WTC11 (cell line): ENCODE data around the gene XRCC1. TPM values are rescaled to one million over a fixed set of nuclear protein-coding genes. Genes with fewer than 3 reads are reported as not detected.

Source experiments
- ATAC-seq: fragments of 200-7000 bp; cut with Tn5 transposase; 2 replicates; pipeline ENCODE4 v1.10.0; 2021; ENCODE audit warnings: mild to moderate bottlenecking, moderate library complexity
- CTCF ChIA-PET: fragments of 300-600 bp; sonication (Branson Sonifier 250); formaldehyde crosslinking; loops from one replicate; lab custom pipeline; 2021; ENCODE audit warnings: antibody characterized with exemption; lab: Charles Lee
- POLR2A ChIA-PET: fragments of 350-600 bp; sonication (Branson Sonifier 250); formaldehyde crosslinking; loops from one replicate; lab custom pipeline; 2021; ENCODE audit warnings: antibody characterized with exemption; lab: Charles Lee
- DNase-seq: peaks from one replicate; pipeline ENCODE4 v3.0.0; 2021; ENCODE audit warnings: low spot score
- H3K27ac Mint-ChIP-seq: 2 replicates; pipeline ENCODE4 v1.8.0; 2021; ENCODE audit warnings: mixed read lengths
- H3K27me3 Mint-ChIP-seq: 2 replicates; pipeline ENCODE4 v1.8.0; 2021; ENCODE audit warnings: low read depth, mild to moderate bottlenecking, moderate library complexity, mixed read lengths
- H3K36me3 Mint-ChIP-seq: 2 replicates; pipeline ENCODE4 v1.8.0; 2021; ENCODE audit warnings: mixed read lengths
- H3K4me1 Mint-ChIP-seq: 2 replicates; pipeline ENCODE4 v1.8.0; 2022; ENCODE audit warnings: mixed read lengths
- H3K4me3 Mint-ChIP-seq: 2 replicates; pipeline ENCODE4 v1.8.0; 2021; ENCODE audit warnings: mild to moderate bottlenecking, moderate library complexity, mixed read lengths
- H3K9me3 Mint-ChIP-seq: 2 replicates; pipeline ENCODE4 v1.8.0; 2021; ENCODE audit warnings: mixed read lengths
- CREM ChIP-seq: sonication (generic); formaldehyde crosslinking; IDR thresholded peaks from 2 replicates; pipeline ENCODE4 v1.8.1; 2022; ENCODE audit warnings: mild to moderate bottlenecking, missing genetic modification reagents, moderate library complexity
- ESRRA ChIP-seq: sonication (generic); formaldehyde crosslinking; IDR thresholded peaks from 2 replicates; pipeline ENCODE4 v1.8.1; 2022; ENCODE audit warnings: mild to moderate bottlenecking, missing genetic modification reagents, borderline replicate concordance
- FOXK1 ChIP-seq: sonication (generic); formaldehyde crosslinking; IDR thresholded peaks from 2 replicates; pipeline ENCODE4 v1.8.0; 2022; ENCODE audit warnings: mild to moderate bottlenecking, moderate library complexity, missing genetic modification reagents
- JUN ChIP-seq: sonication (generic); formaldehyde crosslinking; IDR thresholded peaks from 2 replicates; pipeline ENCODE4 v1.8.0; 2023; ENCODE audit warnings: mild to moderate bottlenecking, missing genetic modification reagents
- SP1 ChIP-seq: sonication (generic); formaldehyde crosslinking; conservative IDR thresholded peaks from 2 replicates; pipeline ENCODE4 v1.8.1; 2022; ENCODE audit warnings: missing genetic modification reagents
- TEAD1 ChIP-seq: sonication (generic); formaldehyde crosslinking; IDR thresholded peaks from 2 replicates; pipeline ENCODE4 v1.8.0; 2022; ENCODE audit warnings: mild to moderate bottlenecking, missing genetic modification reagents
- TEAD4 ChIP-seq: sonication (generic); formaldehyde crosslinking; IDR thresholded peaks from 2 replicates; pipeline ENCODE4 v1.8.0; 2022; ENCODE audit warnings: mild to moderate bottlenecking, missing genetic modification reagents
- TP53 ChIP-seq: sonication (generic); formaldehyde crosslinking; IDR thresholded peaks from 2 replicates; pipeline ENCODE4 v1.8.1; 2023; ENCODE audit warnings: mild to moderate bottlenecking, missing genetic modification reagents
- ZNF263 ChIP-seq: sonication (generic); formaldehyde crosslinking; IDR thresholded peaks from 2 replicates; pipeline ENCODE4 v1.8.1; 2022; ENCODE audit warnings: low read depth, mild to moderate bottlenecking, moderate library complexity, missing genetic modification reagents
- total RNA-seq: library from RNA; stranded (reverse); gene quantifications from 3 replicates; pipeline ENCODE4 v1.2.3, GENCODE V29; 2021
- TF ChIP-seq, protein P1 (sequence below): sonication (generic); formaldehyde crosslinking; IDR thresholded peaks from 2 replicates; pipeline ENCODE4 v1.8.0; 2022; ENCODE audit warnings: missing genetic modification reagents
- TF ChIP-seq, protein P2 (sequence below): fragments of 200-600 bp; IDR thresholded peaks from 2 replicates; pipeline ENCODE4 v1.8.0; 2022; ENCODE audit warnings: antibody characterized with exemption
- TF ChIP-seq, protein P3 (sequence below): fragments of 250-450 bp; sonication (Bioruptor Pico); IDR thresholded peaks from 2 replicates; pipeline ENCODE4 v2.1.2; 2022; ENCODE audit warnings: mild to moderate bottlenecking, moderate library complexity
- TF ChIP-seq, protein P4 (sequence below): sonication (generic); formaldehyde crosslinking; IDR thresholded peaks from 2 replicates; pipeline ENCODE4 v1.8.1; 2022; ENCODE audit warnings: mild to moderate bottlenecking, moderate library complexity, missing genetic modification reagents
- TF ChIP-seq, protein P5 (sequence below): sonication (generic); formaldehyde crosslinking; IDR thresholded peaks from 2 replicates; pipeline ENCODE4 v1.8.0; 2022; ENCODE audit warnings: mild to moderate bottlenecking, missing genetic modification reagents
- TF ChIP-seq, protein P6 (sequence below): fragments of 250-450 bp; sonication (Bioruptor Pico); IDR thresholded peaks from 2 replicates; pipeline ENCODE4 v1.9.0; 2021; ENCODE audit warnings: mild to moderate bottlenecking
- TF ChIP-seq, protein P7 (sequence below): fragments of 250-450 bp; sonication (Bioruptor Pico); IDR thresholded peaks from 2 replicates; pipeline ENCODE4 v1.9.0; 2021; ENCODE audit warnings: mild to moderate bottlenecking

Gene XRCC1
- total RNA-seq, 1 experiment from 2014 or later: 48.3 TPM

DNA sequence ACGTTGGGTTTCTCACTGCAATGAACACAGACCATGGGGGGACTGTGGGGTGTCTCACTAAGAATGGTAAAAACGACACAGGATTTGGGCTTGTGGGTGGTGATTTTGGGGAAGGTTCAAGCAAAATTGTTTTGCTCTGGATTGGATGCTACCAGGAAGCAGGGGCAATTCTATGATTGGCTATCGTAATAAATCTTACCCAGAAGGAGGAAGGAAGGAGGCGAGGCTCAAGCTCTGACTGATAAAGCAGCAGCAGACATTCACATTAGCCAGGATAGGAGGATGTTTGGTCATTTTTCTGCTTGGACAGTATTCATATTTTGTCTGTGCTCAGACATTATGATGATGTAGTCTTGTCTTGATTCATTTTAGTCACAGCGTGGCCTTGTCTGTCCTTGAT lies 22.5 kb upstream of the XRCC1 start (continued):
- TF ChIP-seq, protein P1, sequence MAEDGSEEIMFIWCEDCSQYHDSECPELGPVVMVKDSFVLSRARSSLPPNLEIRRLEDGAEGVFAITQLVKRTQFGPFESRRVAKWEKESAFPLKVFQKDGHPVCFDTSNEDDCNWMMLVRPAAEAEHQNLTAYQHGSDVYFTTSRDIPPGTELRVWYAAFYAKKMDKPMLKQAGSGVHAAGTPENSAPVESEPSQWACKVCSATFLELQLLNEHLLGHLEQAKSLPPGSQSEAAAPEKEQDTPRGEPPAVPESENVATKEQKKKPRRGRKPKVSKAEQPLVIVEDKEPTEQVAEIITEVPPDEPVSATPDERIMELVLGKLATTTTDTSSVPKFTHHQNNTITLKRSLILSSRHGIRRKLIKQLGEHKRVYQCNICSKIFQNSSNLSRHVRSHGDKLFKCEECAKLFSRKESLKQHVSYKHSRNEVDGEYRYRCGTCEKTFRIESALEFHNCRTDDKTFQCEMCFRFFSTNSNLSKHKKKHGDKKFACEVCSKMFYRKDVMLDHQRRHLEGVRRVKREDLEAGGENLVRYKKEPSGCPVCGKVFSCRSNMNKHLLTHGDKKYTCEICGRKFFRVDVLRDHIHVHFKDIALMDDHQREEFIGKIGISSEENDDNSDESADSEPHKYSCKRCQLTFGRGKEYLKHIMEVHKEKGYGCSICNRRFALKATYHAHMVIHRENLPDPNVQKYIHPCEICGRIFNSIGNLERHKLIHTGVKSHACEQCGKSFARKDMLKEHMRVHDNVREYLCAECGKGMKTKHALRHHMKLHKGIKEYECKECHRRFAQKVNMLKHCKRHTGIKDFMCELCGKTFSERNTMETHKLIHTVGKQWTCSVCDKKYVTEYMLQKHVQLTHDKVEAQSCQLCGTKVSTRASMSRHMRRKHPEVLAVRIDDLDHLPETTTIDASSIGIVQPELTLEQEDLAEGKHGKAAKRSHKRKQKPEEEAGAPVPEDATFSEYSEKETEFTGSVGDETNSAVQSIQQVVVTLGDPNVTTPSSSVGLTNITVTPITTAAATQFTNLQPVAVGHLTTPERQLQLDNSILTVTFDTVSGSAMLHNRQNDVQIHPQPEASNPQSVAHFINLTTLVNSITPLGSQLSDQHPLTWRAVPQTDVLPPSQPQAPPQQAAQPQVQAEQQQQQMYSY (CRISPR knock-in tag): no peak
- no peak for TF ChIP-seq CREM (CRISPR knock-in tag)
- no peak for TF ChIP-seq TEAD4 (CRISPR knock-in tag)
- TF ChIP-seq TEAD1: no peak
- TF ChIP-seq, all 79 proteins: peak for 0

DNA sequence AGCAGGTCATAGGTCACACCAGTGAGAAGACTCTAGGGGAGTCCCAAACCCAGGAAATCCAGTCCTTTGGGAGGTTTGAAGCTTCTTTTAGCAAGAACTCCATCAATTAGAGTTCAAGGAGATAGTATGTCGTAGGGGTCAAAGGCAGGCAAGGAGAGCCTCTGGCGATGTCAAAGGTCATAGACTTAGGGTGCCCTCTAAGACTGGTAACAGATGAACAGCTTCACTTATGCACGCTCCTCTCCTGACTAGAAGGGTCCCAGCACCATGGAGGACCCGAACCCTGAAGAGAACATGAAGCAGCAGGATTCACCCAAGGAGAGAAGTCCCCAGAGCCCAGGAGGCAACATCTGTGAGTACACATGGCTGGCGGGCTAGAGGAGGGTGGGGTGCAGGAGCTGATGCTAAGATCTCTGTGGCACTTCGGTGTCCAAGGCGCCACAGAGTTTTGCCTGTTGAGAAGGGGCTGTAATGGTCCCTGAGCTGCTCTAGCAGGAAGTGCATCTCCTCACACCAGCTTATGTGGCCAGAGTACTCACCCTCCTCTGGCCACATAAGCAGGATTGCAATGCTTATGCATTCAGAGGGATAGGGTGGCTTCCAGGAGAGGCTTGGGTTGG lies 21.6 kb upstream of the XRCC1 start:
- DNase-seq: no peak

DNA sequence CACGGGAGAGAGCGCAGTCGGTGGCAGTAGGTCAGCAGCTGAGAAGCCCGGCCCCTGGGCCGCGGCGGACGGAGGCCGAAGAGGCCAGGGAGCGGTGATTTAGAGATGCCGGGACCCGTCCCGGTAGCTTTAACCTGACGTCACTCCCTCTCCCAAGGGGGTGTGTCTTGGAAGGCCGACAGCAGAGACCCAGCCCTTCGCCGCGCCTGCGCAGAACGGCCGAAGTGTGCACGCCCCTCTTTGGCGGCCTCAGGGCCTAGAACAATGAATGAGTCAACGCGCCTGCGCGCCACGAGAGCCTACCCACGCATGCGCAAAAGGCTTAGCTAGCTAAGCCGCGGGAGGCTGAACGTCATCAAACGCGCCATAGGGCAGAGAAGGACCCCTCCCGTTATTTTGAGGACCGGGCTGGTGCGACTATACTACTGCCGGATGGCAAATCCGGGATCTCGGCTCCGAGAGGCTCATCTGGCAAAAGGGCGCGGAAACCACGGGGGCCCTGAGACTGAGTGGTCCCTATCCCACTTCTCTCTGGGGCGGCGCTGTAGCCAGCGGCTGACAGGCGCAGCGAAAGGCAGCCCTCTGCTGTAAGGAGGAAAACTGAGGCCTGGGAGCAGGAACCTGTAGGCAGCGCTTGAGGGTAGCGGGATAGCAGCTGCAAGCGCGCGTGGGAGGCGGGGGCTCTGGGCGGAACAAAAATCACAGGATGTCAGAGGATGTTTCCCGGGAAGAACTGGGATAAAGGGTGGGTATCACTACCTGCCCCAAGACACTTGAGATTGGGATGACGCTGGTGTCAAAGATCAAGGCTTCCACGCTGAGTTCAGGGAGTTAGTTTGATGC lies 20.9 kb upstream of the XRCC1 start, which contains the start of the genes IRGQ and ZNF576:
Gene IRGQ, minus strand, starts transcription at position 136 of the 843 bp plus-strand sequence. CDS start 796 bp downstream, outside the sequence.
Gene ZNF576, plus strand, starts transcription at position 597 of the 843 bp plus-strand sequence. CDS start 514 bp downstream, outside the sequence.
- Mint-ChIP-seq H3K4me3 (peak within 1 kb of the TSS; percentile 99), H3K27me3 (no peaks in the 10 kb centered on the region), H3K9me3 (no peaks in the 10 kb centered on the region), H3K36me3 (peaks cover 10% of the 10 kb centered on the region), H3K4me1 (peaks cover 17% of the 10 kb centered on the region), H3K27ac (peak within 1 kb of the TSS; percentile 99)
- DNase-seq: peak; percentile 100
- ChIA-PET POLR2A (interaction anchor here (0.6 to 1.8 kb wide), 11 partner anchors 10 to 92 kb away, joined by 3 to 12 read pairs (median 3); partner anchors contain the start of gene PHLDB3), CTCF (interaction anchor here (0.6 to 6.9 kb wide), 27 partner anchors 13 to 214 kb away, joined by 3 to 140 read pairs (median 5); partner anchors contain the start of genes PHLDB3, PINLYP, PLAUR and XRCC1)
- ATAC-seq: peak; percentile 88
- TF ChIP-seq, protein P2, sequence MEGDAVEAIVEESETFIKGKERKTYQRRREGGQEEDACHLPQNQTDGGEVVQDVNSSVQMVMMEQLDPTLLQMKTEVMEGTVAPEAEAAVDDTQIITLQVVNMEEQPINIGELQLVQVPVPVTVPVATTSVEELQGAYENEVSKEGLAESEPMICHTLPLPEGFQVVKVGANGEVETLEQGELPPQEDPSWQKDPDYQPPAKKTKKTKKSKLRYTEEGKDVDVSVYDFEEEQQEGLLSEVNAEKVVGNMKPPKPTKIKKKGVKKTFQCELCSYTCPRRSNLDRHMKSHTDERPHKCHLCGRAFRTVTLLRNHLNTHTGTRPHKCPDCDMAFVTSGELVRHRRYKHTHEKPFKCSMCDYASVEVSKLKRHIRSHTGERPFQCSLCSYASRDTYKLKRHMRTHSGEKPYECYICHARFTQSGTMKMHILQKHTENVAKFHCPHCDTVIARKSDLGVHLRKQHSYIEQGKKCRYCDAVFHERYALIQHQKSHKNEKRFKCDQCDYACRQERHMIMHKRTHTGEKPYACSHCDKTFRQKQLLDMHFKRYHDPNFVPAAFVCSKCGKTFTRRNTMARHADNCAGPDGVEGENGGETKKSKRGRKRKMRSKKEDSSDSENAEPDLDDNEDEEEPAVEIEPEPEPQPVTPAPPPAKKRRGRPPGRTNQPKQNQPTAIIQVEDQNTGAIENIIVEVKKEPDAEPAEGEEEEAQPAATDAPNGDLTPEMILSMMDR: no peak
- TF ChIP-seq TP53 (CRISPR knock-in tag): no peak
- TF ChIP-seq, protein P3, sequence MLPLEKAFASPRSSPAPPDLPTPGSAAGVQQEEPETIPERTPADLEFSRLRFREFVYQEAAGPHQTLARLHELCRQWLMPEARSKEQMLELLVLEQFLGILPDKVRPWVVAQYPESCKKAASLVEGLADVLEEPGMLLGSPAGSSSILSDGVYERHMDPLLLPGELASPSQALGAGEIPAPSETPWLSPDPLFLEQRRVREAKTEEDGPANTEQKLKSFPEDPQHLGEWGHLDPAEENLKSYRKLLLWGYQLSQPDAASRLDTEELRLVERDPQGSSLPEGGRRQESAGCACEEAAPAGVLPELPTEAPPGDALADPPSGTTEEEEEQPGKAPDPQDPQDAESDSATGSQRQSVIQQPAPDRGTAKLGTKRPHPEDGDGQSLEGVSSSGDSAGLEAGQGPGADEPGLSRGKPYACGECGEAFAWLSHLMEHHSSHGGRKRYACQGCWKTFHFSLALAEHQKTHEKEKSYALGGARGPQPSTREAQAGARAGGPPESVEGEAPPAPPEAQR (CRISPR knock-in tag): no peak
- TF ChIP-seq ESRRA (CRISPR knock-in tag): no peak
- TF ChIP-seq SP1 (CRISPR knock-in tag): peak; percentile 81
- peak; percentile 85 for TF ChIP-seq FOXK1
- TF ChIP-seq, protein P4, sequence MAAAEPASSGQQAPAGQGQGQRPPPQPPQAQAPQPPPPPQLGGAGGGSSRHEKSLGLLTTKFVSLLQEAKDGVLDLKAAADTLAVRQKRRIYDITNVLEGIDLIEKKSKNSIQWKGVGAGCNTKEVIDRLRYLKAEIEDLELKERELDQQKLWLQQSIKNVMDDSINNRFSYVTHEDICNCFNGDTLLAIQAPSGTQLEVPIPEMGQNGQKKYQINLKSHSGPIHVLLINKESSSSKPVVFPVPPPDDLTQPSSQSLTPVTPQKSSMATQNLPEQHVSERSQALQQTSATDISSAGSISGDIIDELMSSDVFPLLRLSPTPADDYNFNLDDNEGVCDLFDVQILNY (CRISPR knock-in tag): peak; percentile 52; the same call in 1 of the 2 replicates

More for the DNA sequence above, 21.6 kb upstream of the XRCC1 start:
- CTCF ChIA-PET: interaction anchor here (1.5 to 6.9 kb wide), 9 partner anchors 22 to 158 kb away, joined by 4 to 140 read pairs (median 24); partner anchors contain the start of genes PINLYP, XRCC1 and ZNF575
- POLR2A ChIA-PET: interaction anchor here (1.3 kb wide), 1 partner anchor 38 kb away, joined by 4 read pairs; no protein-coding TSS in a partner anchor
- Mint-ChIP-seq H3K36me3 (peaks cover 10% of the 10 kb centered on the region), H3K27ac (peak overlapping the region; percentile 99), H3K4me1 (peaks cover 17% of the 10 kb centered on the region), H3K4me3 (peak overlapping the region; percentile 99), H3K27me3 (no peaks in the 10 kb centered on the region), H3K9me3 (no peaks in the 10 kb centered on the region)
- TF ChIP-seq ZNF263 (CRISPR knock-in tag) (no peak), ESRRA (CRISPR knock-in tag) (no peak), JUN (CRISPR knock-in tag) (no peak), CREM (CRISPR knock-in tag) (no peak)
- TF ChIP-seq, protein P5, sequence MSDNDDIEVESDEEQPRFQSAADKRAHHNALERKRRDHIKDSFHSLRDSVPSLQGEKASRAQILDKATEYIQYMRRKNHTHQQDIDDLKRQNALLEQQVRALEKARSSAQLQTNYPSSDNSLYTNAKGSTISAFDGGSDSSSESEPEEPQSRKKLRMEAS (CRISPR knock-in tag): no peak
- TF ChIP-seq, protein P6, sequence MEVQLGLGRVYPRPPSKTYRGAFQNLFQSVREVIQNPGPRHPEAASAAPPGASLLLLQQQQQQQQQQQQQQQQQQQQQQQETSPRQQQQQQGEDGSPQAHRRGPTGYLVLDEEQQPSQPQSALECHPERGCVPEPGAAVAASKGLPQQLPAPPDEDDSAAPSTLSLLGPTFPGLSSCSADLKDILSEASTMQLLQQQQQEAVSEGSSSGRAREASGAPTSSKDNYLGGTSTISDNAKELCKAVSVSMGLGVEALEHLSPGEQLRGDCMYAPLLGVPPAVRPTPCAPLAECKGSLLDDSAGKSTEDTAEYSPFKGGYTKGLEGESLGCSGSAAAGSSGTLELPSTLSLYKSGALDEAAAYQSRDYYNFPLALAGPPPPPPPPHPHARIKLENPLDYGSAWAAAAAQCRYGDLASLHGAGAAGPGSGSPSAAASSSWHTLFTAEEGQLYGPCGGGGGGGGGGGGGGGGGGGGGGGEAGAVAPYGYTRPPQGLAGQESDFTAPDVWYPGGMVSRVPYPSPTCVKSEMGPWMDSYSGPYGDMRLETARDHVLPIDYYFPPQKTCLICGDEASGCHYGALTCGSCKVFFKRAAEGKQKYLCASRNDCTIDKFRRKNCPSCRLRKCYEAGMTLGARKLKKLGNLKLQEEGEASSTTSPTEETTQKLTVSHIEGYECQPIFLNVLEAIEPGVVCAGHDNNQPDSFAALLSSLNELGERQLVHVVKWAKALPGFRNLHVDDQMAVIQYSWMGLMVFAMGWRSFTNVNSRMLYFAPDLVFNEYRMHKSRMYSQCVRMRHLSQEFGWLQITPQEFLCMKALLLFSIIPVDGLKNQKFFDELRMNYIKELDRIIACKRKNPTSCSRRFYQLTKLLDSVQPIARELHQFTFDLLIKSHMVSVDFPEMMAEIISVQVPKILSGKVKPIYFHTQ (CRISPR knock-in tag): no peak
- TF ChIP-seq, protein P7, sequence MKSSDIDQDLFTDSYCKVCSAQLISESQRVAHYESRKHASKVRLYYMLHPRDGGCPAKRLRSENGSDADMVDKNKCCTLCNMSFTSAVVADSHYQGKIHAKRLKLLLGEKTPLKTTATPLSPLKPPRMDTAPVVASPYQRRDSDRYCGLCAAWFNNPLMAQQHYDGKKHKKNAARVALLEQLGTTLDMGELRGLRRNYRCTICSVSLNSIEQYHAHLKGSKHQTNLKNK (CRISPR knock-in tag): no peak
- ATAC-seq: no peak
